ENCODE data around the gene TBC1D22A. TPM values are rescaled to one million over a fixed set of nuclear protein-coding genes. Genes with fewer than 3 reads are reported as not detected.

TBC1D22A gene
- total RNA-seq, 1 donor, result 17.7 TPM

DNA sequence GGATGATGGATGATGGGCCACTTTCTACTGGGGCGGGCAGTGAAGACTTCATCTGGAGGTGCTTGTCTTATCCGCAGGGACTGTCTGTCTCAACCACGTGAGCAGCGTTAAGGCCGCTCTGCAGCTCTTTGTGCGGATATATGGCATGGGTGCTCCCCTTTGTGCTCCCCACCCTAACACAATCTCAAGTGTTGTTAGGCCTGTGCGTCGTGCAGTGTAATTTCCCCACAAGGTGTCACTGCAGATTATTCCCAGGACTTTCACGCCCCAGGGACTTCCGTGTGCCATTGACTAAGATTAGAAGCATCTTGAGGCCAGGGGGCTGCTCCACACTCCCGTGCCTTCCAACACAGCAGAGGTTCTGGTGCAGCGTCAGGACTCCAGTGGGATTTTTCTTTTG lies 65.3 kb downstream of the TBC1D22A start:
- H3K27me3 ChIP-seq (ENCODE audit: insufficient read depth, low read length), result no peaks in the 10 kb centered on the region
- peaks cover 58% of the 10 kb centered on the region for H3K79me2 ChIP-seq (ENCODE audit: insufficient read depth, low read length)
- peaks cover 53% of the 10 kb centered on the region for H4K20me1 ChIP-seq (ENCODE audit: insufficient read depth, low read length)
- H3K9me3 ChIP-seq (ENCODE audit: low read depth, low read length), result no peaks in the 10 kb centered on the region
- no peak overlapping the region for H3K4me2 ChIP-seq (ENCODE audit: insufficient read depth, low read length)
- no peaks in the 10 kb centered on the region for H3K36me3 ChIP-seq (ENCODE audit: insufficient read depth, low read length)
- TF ChIP-seq, protein P1, sequence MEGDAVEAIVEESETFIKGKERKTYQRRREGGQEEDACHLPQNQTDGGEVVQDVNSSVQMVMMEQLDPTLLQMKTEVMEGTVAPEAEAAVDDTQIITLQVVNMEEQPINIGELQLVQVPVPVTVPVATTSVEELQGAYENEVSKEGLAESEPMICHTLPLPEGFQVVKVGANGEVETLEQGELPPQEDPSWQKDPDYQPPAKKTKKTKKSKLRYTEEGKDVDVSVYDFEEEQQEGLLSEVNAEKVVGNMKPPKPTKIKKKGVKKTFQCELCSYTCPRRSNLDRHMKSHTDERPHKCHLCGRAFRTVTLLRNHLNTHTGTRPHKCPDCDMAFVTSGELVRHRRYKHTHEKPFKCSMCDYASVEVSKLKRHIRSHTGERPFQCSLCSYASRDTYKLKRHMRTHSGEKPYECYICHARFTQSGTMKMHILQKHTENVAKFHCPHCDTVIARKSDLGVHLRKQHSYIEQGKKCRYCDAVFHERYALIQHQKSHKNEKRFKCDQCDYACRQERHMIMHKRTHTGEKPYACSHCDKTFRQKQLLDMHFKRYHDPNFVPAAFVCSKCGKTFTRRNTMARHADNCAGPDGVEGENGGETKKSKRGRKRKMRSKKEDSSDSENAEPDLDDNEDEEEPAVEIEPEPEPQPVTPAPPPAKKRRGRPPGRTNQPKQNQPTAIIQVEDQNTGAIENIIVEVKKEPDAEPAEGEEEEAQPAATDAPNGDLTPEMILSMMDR (IDR thresholded peaks at IDR 0.05; ENCODE audit: extremely low read depth, low read depth, low read length), result no peak
- H2AFZ ChIP-seq (ENCODE audit: low read length), result no peak overlapping the region
- no peak for DNase-seq (ENCODE audit: insufficient read length, low spot score, missing footprints)
- H3K4me3 ChIP-seq (ENCODE audit: insufficient read depth, low read length), result no peak overlapping the region
- H3K27ac ChIP-seq (ENCODE audit: low read depth, low read length), result no peak overlapping the region
- peaks cover 28% of the 10 kb centered on the region for H3K4me1 ChIP-seq (ENCODE audit: insufficient read depth, low read length)

DNA sequence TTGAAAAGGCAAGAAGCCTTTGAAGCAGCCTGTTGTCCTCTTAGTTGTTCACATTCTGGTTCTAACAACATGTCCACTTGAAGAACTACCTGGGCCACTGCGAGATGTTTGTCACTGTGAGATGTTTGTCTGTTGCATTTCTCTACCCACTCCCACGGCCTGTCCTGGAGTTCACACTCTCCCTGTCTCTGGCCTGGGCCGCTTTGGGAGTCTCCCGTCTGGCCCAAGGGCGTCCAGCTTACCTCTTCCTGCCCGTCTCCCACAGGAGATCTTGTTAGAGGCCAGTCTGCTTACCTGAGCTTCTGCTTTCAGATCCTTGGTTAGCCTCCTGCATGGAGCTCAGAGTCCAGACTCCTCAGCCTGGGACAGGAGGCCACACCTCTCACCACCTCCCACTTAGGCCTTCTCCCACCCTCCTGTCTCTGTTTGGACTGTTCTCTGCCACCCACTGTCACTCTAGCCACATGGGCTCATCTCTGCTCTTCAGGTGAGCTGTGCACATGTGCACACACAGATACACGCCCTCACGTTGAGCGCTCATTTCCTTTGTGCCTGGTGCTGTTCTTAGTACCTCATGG lies 66.0 kb downstream of the TBC1D22A start:
- Histone ChIP-seq H3K4me3 (ENCODE audit: insufficient read depth, low read length) (no peak overlapping the region), H2AFZ (ENCODE audit: low read length) (no peak overlapping the region), H3K27me3 (ENCODE audit: insufficient read depth, low read length) (no peaks in the 10 kb centered on the region), H4K20me1 (ENCODE audit: insufficient read depth, low read length) (peaks cover 46% of the 10 kb centered on the region), H3K79me2 (ENCODE audit: insufficient read depth, low read length) (peaks cover 53% of the 10 kb centered on the region), H3K27ac (ENCODE audit: low read depth, low read length) (peak overlapping the region; percentile 83), H3K36me3 (ENCODE audit: insufficient read depth, low read length) (no peaks in the 10 kb centered on the region), H3K9me3 (ENCODE audit: low read depth, low read length) (no peaks in the 10 kb centered on the region), H3K4me2 (ENCODE audit: insufficient read depth, low read length) (no peak overlapping the region), H3K4me1 (ENCODE audit: insufficient read depth, low read length) (peaks cover 28% of the 10 kb centered on the region)
- TF ChIP-seq, protein P1 (IDR thresholded peaks at IDR 0.05; ENCODE audit: extremely low read depth, low read depth, low read length), result no peak
- DNase-seq (ENCODE audit: insufficient read length, low spot score, missing footprints), result no peak

DNA sequence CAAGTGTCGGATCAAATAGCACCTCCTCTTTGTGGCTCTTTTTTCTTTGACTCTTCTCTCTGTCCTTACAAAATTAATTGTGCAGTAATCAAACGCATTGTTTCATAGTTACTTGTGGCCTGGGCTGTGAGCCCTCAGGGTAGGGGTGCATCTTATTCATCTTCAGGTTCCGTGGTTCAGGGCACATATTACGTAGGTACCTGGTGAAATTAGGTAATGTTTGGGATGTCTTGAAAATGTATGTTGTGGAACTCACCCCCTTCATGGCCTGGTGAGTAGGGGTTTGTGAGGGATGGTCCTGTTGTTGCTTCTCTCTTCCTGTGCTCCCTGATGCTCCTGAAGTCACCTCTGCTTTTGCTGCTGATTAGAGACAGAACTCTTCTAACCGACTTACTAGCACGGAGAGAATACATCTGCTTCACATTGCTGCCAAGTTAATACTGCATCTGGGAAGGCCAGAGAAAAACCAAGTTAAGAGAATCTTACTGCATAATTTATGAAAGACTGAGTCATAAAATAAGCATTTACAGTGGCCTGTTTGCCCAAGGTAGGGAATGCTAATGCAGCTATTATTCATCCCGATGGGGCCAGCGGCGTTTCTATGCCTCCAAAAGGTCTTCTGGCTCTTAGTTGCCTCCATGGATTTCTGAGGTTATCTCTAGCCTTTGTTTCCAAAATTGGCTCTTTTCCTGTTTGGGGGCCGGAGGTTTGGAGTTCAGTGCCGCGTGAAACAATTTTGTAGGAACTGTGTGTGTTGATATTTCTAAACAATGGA lies 66.9 kb downstream of the TBC1D22A start:
- no peaks in the 10 kb centered on the region for H3K36me3 ChIP-seq (ENCODE audit: insufficient read depth, low read length)
- TF ChIP-seq, protein P1 (IDR thresholded peaks at IDR 0.05; ENCODE audit: extremely low read depth, low read depth, low read length), result no peak
- peak overlapping the region; percentile 1 for H2AFZ ChIP-seq (ENCODE audit: low read length)
- H3K27me3 ChIP-seq (ENCODE audit: insufficient read depth, low read length), result no peaks in the 10 kb centered on the region
- H3K79me2 ChIP-seq (ENCODE audit: insufficient read depth, low read length), result peaks cover 47% of the 10 kb centered on the region
- H3K4me2 ChIP-seq (ENCODE audit: insufficient read depth, low read length), result peak overlapping the region; percentile 67
- H4K20me1 ChIP-seq (ENCODE audit: insufficient read depth, low read length), result peaks cover 45% of the 10 kb centered on the region
- peaks cover 28% of the 10 kb centered on the region for H3K4me1 ChIP-seq (ENCODE audit: insufficient read depth, low read length)
- H3K27ac ChIP-seq (ENCODE audit: low read depth, low read length), result peak overlapping the region; percentile 83
- peak overlapping the region; percentile 31 for H3K4me3 ChIP-seq (ENCODE audit: insufficient read depth, low read length)
- H3K9me3 ChIP-seq (ENCODE audit: low read depth, low read length), result no peaks in the 10 kb centered on the region
- peak; percentile 95 for DNase-seq (ENCODE audit: insufficient read length, low spot score, missing footprints)

Data from osteoblast (primary cell).